ENCODE data around the gene GH2.
A peak's percentile ranks its signal among the peaks of the same experiment; 100 is the strongest.
"Not testable (repeated sequence)": the region's sequence is repeated elsewhere in the genome, so short reads cannot be mapped to it uniquely, and the experiment has no call there.

GH2 gene

DNA sequence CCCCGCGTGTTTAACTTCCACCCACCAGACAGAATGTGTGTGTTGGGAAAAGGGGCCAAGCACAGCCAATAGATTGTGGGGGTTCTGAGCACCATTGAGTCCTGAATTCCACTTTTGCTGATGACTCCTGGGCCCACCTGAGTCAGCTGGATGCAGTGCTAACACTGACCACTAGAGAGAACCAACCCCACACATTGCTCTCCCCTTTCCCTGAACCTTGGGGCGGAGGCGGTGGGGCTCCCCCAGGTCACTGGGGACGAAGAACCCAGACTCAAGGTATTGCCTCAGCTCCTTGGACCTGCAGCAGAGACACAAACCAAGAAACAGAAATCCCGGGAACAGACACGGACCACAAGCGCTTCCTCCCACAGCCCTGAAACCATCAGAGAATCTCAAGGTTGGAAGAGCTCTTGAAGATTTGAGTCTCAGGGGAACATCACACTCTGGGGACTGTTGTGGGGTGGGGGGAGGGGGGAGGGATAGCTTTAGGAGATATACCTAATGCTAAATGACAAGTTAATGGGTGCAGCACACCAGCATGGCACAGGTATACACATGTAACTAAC lies 7.6 kb downstream of the GH2 start:
- DNase-seq = not testable (repeated sequence)

GRCh38 chr17:63873577-63873976 lies 8.2 kb downstream of the GH2 start, which contains the start of gene CSH2:
CSH2 (minus strand) TSS chr17:63873677; CDS start chr17:63873614, 63 bp downstream.
- not testable (repeated sequence) for DNase-seq

GRCh38 chr17:63871646-63872365 lies 9.9 kb downstream of the GH2 start:
- DNase-seq = not testable (repeated sequence)

- DNase-seq = not testable (repeated sequence)
Measured at GRCh38 chr17:63870292-63870665, 11.5 kb downstream of the GH2 start.

- not testable (repeated sequence) for DNase-seq
Measured at GRCh38 chr17:63869491-63870291, 12.1 kb downstream of the GH2 start.

GRCh38 chr17:63866625-63867024 lies 15.1 kb downstream of the GH2 start:
- DNase-seq = not testable (repeated sequence)

DNA sequence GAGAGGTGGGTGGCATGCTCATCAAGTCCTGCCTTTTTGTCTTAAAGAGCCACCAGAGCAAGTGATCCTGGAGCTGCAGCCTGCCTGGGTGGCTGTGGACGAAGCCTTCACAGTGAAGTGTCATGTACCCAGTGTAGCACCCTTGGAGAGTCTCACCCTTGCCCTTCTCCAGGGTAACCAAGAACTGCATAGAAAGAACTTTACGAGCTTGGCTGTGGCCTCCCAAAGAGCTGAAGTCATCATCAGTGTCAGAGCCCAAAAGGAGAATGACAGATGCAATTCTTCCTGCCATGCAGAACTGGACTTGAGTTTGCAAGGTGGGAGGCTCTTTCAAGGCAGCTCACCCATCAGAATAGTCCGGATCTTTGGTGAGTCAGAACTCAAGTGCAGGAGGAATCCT lies 22.5 kb downstream of the GH2 start:
- DNase-seq = no peak

- DNase-seq = not testable (repeated sequence)
Measured at GRCh38 chr17:63856425-63856824, 25.3 kb downstream of the GH2 start.

GRCh38 chr17:63855185-63855584 lies 26.6 kb downstream of the GH2 start:
- DNase-seq = no peak

GRCh38 chr17:63854709-63855108 lies 27.0 kb downstream of the GH2 start:
- no peak for DNase-seq

DNA sequence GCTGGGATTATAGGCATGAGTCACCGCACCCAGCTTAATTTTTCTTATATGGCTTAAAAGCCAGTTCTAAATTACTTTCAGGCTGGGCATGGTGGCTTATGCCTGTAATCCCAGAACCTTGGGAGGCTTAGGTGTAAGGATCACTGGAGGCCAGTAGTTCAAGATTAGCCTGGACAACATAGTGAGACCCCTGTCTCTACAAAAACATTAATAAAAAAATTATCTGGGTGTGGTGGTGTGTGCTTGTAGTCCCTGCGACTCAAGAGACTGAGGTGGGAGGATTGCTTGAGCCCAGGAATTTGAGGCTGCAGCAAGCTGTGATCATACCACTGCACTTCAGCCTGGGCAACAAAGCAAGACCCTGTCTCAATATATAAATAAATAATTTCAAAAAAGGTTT lies 28.5 kb downstream of the GH2 start:
- DNase-seq = no peak

DNA sequence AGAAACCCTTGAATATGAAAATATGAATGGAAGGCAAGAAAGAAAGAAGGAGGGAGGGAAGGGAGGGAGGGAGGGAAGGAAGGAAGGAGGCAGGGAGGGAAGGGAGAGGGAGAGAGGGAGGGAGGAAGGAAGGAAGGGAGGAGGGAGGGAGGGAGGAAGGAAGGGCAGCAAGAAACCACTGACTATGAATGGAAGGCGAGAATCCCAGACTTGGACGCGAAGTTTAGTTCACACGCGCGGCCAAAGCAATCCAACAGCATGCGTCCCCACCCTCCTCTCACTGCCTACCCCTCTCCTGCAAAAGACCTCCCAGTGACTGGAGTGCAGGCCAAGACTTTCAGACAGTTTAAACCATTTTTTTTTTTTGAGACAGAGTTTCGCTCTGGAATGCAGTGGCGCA lies 31.3 kb downstream of the GH2 start:
- no peak for DNase-seq

- peak in 55 of 56 donors; percentile 44 to 90 (median 79) for DNase-seq
Measured at GRCh38 chr17:63848834-63849689, 32.7 kb downstream of the GH2 start.

- no peak for DNase-seq
Measured at GRCh38 chr17:63847525-63848249, 34.1 kb downstream of the GH2 start.

- DNase-seq = no peak
Measured at GRCh38 chr17:63845509-63845908, 36.2 kb downstream of the GH2 start.

DNA sequence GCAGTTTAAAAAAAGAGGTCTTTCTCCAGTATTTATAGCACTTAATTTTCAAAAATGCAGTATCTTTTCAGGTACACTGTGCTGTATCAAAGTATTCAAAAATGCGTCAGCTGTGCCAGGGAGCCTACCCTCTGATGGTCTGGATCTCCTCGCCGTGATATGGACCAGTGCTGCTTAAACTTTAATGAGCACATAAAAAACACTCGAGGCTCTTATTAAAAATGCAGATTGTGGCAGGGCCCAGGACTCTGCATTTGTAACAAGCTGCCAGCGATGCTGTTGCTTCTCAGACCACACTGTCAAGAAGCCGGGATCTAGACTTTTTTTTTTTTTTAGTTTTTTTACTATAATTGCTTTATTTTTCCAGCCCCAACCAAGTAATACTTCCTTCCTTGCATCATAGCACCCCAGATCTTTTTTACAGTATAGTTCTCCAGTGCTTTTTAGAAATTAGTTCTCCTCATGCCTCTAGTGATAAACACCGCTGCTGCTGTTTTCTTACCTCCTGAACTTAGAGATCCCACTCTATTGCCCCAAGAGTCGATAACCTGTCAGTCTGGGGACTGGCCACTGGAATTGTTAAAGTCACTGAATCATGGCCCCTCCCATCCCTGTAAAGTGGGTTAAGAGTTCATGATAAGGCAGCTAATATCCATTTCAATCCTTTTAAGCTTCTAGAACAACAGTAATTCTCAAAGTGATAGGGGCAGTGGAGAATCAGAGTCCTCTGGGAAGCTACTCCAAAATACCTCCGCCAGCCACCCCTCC lies 37.6 kb downstream of the GH2 start:
- no peak for DNase-seq

DNA sequence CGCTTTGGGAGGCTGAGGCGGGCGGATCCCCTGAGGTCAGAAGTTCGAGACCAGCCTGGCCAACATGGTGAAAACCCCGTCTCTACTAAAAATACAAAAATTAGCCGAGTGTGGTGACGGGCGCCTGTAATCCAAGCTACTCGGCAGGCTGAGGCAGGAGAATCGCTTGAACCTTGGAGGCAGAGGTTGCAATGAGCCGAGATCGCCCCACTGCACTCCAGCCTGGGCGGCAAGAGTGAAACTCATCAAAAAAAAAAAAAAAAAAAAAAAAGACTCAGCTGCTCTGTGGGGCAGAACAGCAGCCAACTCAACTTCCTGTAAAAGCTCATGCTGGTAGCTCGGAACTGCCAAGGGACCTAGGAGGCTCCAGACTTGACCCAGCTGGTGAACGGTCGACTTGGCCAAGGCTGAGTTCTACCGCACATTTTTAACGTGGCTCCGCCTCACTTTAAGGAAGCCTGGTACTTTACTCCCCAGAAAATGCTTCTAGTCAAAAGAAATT lies 38.3 kb downstream of the GH2 start:
- DNase-seq = peak in 7 of 56 donors; percentile 17 to 27 (median 22)

DNA sequence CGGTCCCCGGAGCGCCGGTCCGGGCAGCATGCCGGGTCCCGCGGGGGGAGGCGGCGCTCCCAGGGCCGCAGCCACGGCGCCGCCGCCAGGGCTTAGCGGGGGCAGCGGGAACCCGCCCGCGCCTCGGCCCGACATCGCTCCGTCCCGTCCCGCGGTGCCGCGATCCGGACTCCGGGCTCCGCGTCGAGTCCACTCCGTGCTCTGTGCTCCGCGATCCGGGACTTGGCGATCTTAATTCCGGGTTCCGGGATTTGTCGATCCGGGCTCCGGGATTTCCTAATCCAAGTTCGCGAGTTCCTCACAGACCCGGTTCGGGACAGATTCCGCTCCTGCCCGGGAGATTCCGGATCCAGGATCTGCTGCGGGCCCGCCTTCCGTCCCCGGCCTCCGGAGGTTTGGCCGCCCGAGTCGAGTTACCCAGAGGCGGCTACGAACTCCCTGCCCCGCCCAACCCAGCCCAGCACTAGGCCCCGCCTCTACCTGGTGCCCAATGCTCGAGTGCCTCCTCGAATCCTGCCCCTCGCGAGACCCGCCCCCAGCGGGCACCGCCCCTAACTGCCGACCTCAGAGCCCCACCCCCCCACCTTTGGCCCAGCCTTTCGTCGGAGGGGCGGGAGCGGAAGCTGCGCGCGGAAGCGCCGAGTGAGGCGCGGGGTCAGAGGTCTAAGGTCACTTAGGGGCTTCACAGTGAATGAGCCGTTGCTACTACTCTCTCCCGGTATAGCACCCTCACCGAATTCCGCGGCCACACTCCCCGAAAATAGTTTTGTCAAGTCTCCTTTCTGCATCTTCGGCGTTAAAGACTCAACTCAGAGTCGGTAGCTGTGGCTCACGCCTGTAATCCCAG lies 39.0 kb downstream of the GH2 start, which contains the start of gene SMARCD2:
TSS of gene SMARCD2 (minus strand) at position 146 of the 847 bp plus-strand sequence. CDS start at position 135, 11 bp downstream.
- DNase-seq = peak; percentile 81 to 100 (median 97)
